GM23338 (cell line): ENCODE data around the gene SMARCC2.

ENCODE experiments used
- CREB1 ChIP-seq: fragments of 250-450 bp; sonication (Bioruptor Pico); IDR thresholded peaks from 2 replicates; pipeline ENCODE4 v1.5.0; 2020; ENCODE audit warnings: low read depth, mild to moderate bottlenecking, moderate library complexity
- EZH2 ChIP-seq: fragments of 200-600 bp; sonication (generic); IDR thresholded peaks from one replicate; pipeline ENCODE4 v1.8.0; 2017; ENCODE audit warnings: antibody characterized with exemption, mild to moderate bottlenecking, low read depth; ENCODE audit not compliant: unreplicated experiment
- EZH2phosphoT487 ChIP-seq: fragments of 200-600 bp; sonication (generic); IDR thresholded peaks from one replicate; pipeline ENCODE4 v1.8.1; 2018; ENCODE audit warnings: antibody characterized with exemption; ENCODE audit not compliant: unreplicated experiment
- JUNB ChIP-seq: IDR thresholded peaks from one replicate; pipeline ENCODE4 v1.6.1; 2016; ENCODE audit warnings: antibody characterized with exemption; ENCODE audit not compliant: unreplicated experiment
- NANOG ChIP-seq: IDR thresholded peaks from 2 replicates; pipeline ENCODE4 v1.6.1; 2016; ENCODE audit warnings: antibody characterized with exemption, borderline replicate concordance
- POLR2AphosphoS5 ChIP-seq: IDR thresholded peaks from 2 replicates; pipeline ENCODE4 v1.6.1; 2016; ENCODE audit warnings: antibody characterized with exemption, low read depth
- STAT1 ChIP-seq: IDR thresholded peaks from one replicate; pipeline ENCODE4 v1.6.1; 2016; ENCODE audit warnings: antibody characterized with exemption; ENCODE audit not compliant: unreplicated experiment
- ZNF331 ChIP-seq: fragments of 250-450 bp; sonication (Bioruptor Pico); IDR thresholded peaks from 2 replicates; pipeline ENCODE4 v1.5.0; 2020; ENCODE audit warnings: low read depth, mild to moderate bottlenecking, moderate library complexity
- TF ChIP-seq, protein P1 (sequence below): IDR thresholded peaks from one replicate; pipeline ENCODE4 v1.6.1; 2018; ENCODE audit warnings: antibody characterized with exemption; ENCODE audit not compliant: unreplicated experiment
- TF ChIP-seq, protein P2 (sequence below), 2 experiments: fragments of 200-600 bp in 1 of 2; sonication (generic) in 1 of 2; conservative IDR thresholded peaks; 2 replicates each; pipeline versions ENCODE4 v1.5.1 to v1.6.1; 2016 to 2017; ENCODE audit warnings: antibody characterized with exemption in 2 of 2, low read depth in 2 of 2, mild to moderate bottlenecking in 2 of 2, moderate library complexity in 1 of 2
- TF ChIP-seq, protein P3 (sequence below): fragments of 250-450 bp; sonication (Bioruptor Pico); IDR thresholded peaks from 2 replicates; pipeline ENCODE4 v1.5.0; 2020; ENCODE audit warnings: mild to moderate bottlenecking, moderate library complexity
- TF ChIP-seq, protein P4 (sequence below): IDR thresholded peaks from 2 replicates; pipeline ENCODE4 v1.6.1; 2016; ENCODE audit warnings: antibody characterized with exemption

DNA sequence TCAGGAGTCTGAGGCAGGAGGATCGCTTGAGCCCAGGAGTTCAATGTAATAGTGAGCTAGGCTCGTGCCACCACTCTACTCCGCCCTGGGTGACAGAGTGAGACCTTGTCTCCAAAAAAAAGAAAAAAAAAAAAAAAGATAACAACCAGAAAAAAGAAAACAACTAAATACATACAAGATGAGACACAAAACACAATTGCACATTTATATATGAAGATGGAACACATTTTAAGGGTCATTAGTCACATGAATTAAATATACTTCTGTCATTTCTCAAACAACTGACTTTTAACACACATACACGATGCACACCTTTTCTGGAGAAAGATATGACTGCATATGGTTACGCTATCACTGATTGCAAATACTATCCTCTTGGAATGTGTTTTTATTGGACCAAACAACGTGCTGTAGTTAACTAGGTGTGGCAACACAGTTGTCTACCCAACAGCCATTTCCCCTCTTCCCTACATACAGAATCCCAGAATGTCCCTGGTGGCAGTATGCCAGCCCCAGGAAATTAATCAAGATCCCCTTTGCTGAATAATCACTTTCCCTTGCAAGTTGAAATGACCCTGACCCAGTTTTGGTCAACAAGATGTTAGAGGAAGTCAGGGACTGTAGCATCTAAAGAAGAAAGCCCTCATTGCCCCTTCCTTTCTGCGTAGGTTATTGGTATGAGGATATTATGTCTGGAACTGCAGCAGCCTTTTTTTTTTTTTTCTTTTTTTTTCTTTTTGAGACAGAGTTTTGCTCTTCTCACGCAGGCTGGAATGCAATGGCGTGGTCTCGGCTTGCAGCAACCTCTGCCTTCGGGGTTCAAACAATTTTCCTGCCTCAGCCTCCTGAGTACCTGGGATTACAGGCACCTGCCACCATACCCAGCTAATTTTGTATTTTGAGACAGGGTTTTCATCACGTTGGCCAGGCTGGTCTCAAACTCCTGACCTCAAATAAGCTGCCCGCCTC lies 42.5 kb downstream of the SMARCC2 start:
- TF ChIP-seq POLR2AphosphoS5 = no peak
- TF ChIP-seq, protein P1, sequence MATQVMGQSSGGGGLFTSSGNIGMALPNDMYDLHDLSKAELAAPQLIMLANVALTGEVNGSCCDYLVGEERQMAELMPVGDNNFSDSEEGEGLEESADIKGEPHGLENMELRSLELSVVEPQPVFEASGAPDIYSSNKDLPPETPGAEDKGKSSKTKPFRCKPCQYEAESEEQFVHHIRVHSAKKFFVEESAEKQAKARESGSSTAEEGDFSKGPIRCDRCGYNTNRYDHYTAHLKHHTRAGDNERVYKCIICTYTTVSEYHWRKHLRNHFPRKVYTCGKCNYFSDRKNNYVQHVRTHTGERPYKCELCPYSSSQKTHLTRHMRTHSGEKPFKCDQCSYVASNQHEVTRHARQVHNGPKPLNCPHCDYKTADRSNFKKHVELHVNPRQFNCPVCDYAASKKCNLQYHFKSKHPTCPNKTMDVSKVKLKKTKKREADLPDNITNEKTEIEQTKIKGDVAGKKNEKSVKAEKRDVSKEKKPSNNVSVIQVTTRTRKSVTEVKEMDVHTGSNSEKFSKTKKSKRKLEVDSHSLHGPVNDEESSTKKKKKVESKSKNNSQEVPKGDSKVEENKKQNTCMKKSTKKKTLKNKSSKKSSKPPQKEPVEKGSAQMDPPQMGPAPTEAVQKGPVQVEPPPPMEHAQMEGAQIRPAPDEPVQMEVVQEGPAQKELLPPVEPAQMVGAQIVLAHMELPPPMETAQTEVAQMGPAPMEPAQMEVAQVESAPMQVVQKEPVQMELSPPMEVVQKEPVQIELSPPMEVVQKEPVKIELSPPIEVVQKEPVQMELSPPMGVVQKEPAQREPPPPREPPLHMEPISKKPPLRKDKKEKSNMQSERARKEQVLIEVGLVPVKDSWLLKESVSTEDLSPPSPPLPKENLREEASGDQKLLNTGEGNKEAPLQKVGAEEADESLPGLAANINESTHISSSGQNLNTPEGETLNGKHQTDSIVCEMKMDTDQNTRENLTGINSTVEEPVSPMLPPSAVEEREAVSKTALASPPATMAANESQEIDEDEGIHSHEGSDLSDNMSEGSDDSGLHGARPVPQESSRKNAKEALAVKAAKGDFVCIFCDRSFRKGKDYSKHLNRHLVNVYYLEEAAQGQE = no peak
- TF ChIP-seq EZH2 = no peak
- TF ChIP-seq, protein P2, sequence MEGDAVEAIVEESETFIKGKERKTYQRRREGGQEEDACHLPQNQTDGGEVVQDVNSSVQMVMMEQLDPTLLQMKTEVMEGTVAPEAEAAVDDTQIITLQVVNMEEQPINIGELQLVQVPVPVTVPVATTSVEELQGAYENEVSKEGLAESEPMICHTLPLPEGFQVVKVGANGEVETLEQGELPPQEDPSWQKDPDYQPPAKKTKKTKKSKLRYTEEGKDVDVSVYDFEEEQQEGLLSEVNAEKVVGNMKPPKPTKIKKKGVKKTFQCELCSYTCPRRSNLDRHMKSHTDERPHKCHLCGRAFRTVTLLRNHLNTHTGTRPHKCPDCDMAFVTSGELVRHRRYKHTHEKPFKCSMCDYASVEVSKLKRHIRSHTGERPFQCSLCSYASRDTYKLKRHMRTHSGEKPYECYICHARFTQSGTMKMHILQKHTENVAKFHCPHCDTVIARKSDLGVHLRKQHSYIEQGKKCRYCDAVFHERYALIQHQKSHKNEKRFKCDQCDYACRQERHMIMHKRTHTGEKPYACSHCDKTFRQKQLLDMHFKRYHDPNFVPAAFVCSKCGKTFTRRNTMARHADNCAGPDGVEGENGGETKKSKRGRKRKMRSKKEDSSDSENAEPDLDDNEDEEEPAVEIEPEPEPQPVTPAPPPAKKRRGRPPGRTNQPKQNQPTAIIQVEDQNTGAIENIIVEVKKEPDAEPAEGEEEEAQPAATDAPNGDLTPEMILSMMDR (conservative IDR thresholded peaks at IDR 0.05; ENCODE audit: low read depth in 2 of 2) = no peak
- TF ChIP-seq EZH2phosphoT487 = no peak
- TF ChIP-seq ZNF331 (CRISPR knock-in tag) = no peak
- TF ChIP-seq STAT1 = no peak
- TF ChIP-seq, protein P3, sequence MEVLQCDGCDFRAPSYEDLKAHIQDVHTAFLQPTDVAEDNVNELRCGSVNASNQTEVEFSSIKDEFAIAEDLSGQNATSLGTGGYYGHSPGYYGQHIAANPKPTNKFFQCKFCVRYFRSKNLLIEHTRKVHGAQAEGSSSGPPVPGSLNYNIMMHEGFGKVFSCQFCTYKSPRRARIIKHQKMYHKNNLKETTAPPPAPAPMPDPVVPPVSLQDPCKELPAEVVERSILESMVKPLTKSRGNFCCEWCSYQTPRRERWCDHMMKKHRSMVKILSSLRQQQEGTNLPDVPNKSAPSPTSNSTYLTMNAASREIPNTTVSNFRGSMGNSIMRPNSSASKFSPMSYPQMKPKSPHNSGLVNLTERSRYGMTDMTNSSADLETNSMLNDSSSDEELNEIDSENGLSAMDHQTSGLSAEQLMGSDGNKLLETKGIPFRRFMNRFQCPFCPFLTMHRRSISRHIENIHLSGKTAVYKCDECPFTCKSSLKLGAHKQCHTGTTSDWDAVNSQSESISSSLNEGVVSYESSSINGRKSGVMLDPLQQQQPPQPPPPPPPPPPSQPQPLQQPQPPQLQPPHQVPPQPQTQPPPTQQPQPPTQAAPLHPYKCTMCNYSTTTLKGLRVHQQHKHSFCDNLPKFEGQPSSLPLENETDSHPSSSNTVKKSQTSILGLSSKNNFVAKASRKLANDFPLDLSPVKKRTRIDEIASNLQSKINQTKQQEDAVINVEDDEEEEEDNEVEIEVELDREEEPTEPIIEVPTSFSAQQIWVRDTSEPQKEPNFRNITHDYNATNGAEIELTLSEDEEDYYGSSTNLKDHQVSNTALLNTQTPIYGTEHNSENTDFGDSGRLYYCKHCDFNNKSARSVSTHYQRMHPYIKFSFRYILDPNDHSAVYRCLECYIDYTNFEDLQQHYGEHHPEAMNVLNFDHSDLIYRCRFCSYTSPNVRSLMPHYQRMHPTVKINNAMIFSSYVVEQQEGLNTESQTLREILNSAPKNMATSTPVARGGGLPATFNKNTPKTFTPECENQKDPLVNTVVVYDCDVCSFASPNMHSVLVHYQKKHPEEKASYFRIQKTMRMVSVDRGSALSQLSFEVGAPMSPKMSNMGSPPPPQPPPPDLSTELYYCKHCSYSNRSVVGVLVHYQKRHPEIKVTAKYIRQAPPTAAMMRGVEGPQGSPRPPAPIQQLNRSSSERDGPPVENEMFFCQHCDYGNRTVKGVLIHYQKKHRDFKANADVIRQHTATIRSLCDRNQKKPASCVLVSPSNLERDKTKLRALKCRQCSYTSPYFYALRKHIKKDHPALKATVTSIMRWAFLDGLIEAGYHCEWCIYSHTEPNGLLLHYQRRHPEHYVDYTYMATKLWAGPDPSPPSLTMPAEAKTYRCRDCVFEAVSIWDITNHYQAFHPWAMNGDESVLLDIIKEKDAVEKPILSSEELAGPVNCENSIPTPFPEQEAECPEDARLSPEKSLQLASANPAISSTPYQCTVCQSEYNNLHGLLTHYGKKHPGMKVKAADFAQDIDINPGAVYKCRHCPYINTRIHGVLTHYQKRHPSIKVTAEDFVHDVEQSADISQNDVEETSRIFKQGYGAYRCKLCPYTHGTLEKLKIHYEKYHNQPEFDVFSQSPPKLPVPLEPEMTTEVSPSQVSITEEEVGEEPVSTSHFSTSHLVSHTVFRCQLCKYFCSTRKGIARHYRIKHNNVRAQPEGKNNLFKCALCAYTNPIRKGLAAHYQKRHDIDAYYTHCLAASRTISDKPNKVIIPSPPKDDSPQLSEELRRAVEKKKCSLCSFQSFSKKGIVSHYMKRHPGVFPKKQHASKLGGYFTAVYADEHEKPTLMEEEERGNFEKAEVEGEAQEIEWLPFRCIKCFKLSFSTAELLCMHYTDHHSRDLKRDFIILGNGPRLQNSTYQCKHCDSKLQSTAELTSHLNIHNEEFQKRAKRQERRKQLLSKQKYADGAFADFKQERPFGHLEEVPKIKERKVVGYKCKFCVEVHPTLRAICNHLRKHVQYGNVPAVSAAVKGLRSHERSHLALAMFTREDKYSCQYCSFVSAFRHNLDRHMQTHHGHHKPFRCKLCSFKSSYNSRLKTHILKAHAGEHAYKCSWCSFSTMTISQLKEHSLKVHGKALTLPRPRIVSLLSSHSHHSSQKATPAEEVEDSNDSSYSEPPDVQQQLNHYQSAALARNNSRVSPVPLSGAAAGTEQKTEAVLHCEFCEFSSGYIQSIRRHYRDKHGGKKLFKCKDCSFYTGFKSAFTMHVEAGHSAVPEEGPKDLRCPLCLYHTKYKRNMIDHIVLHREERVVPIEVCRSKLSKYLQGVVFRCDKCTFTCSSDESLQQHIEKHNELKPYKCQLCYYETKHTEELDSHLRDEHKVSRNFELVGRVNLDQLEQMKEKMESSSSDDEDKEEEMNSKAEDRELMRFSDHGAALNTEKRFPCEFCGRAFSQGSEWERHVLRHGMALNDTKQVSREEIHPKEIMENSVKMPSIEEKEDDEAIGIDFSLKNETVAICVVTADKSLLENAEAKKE = no peak
- TF ChIP-seq JUNB = no peak
- TF ChIP-seq, protein P4, sequence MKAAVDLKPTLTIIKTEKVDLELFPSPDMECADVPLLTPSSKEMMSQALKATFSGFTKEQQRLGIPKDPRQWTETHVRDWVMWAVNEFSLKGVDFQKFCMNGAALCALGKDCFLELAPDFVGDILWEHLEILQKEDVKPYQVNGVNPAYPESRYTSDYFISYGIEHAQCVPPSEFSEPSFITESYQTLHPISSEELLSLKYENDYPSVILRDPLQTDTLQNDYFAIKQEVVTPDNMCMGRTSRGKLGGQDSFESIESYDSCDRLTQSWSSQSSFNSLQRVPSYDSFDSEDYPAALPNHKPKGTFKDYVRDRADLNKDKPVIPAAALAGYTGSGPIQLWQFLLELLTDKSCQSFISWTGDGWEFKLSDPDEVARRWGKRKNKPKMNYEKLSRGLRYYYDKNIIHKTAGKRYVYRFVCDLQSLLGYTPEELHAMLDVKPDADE = no peak
- TF ChIP-seq NANOG = no peak
- no peak for TF ChIP-seq CREB1 (CRISPR knock-in tag)
